Measurements from ENCODE around the gene C3. TPM values are rescaled to one million over a fixed set of nuclear protein-coding genes. Genes with fewer than 3 reads are reported as not detected.
A peak's percentile ranks its signal among the peaks of the same experiment; 100 is the strongest.

Gene C3
- total RNA-seq, 1 experiment from 2014 or later = 7.0 TPM

DNA sequence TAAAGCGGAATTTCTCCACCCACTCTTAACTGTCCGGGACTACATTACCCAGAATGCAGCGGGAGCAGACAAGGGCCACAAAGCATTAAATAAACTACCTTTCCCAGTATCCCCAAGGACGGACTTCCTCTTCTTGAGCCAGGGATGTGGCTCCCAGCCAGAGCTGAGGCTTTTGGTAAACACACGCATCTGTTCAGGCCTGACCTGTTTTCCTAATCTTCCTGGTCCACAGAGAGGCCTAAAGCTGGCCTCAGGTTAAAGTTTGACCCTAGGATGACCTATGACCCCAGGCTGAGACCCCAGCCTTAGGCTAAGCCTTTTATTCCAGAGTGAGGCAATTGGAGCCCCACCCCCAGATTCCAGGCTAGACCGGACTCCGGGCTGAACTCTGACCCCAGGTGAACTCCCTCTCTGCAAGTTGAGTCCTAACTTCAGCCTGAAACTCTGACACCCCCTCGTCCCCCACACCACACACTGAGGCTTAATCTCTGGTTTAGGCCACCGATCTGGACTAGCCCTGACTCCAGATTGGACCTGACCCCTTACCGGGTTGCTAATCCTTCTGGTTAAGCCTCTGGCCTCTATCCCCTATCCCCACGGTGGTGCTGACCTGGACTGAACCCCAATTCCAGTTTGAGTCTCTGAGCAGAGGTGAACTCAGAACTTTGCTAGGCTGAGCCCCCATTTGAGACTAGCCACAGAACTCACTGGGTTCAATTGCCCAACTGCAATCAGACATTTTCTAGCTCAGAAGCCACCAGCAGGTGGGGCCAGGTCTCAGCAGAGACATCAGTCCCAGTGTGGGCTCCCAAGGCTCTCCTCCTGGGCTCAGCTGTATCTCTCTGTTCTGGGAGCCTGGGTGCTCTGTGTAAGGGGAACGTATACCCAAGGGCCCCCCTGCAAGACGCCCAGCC, 17.7 kb upstream of the C3 start:
- BruUV-seq (replicated peaks) = no TSS peak
- intact Hi-C loops (cut with micrococcal nuclease) = loop anchor here (1.0 to 5.0 kb wide), 2 partner anchors 125 to 366 kb away; partner anchors contain the start of gene ALKBH7
- H3K9me3 ChIP-seq (ENCODE audit: control insufficient read depth in 1 of 2, insufficient read depth in 1 of 2, low read depth in 1 of 2, low read length in 2 of 2) = no peaks in the 10 kb centered on the region
- ChIA-PET CTCF (interaction anchor here (0.7 to 3.9 kb wide), 11 partner anchors 10 to 221 kb away, joined by 3 to 91 read pairs (median 3); no protein-coding TSS in a partner anchor), POLR2A (interaction anchor here (0.6 to 3.1 kb wide), 7 partner anchors 16 to 221 kb away, joined by 3 to 13 read pairs (median 5); partner anchors contain the start of genes SH2D3A and TNFSF9), RAD21 (ENCODE audit: low non-redundant PET in 1 of 2, low total read pairs in 2 of 2, uncharacterized antibody in 2 of 2, unreplicated experiment in 2 of 2) (interaction anchor here (0.6 to 2.3 kb wide), 7 partner anchors 14 to 222 kb away, joined by 3 to 16 read pairs (median 5); no protein-coding TSS in a partner anchor)
- no peaks in the 10 kb centered on the region for H3K9me2 ChIP-seq (ENCODE audit: insufficient read depth)
- peak overlapping the region; percentile 69 for H3K9ac ChIP-seq (ENCODE audit: low read length)
- no peaks in the 10 kb centered on the region for H4K20me1 ChIP-seq (ENCODE audit: insufficient read depth)
- H3K27me3 ChIP-seq (ENCODE audit: insufficient read depth, low read length) = no peaks in the 10 kb centered on the region
- H3K4me2 ChIP-seq (ENCODE audit: low read length) = peak overlapping the region; percentile 91
- peaks cover 37 to 51% of the 10 kb centered on the region in 2 experiments for H3K4me1 ChIP-seq (ENCODE audit: control insufficient read depth in 1 of 2, insufficient read depth in 2 of 2, low read length in 2 of 2)
- peak overlapping the region; percentile 86 for H3K27ac ChIP-seq (ENCODE audit: low read depth, low read length)
- peak overlapping the region; percentile 37 for H2AFZ ChIP-seq (ENCODE audit: low read depth, low read length, poor library complexity, severe bottlenecking)
- TF ChIP-seq, protein P1, sequence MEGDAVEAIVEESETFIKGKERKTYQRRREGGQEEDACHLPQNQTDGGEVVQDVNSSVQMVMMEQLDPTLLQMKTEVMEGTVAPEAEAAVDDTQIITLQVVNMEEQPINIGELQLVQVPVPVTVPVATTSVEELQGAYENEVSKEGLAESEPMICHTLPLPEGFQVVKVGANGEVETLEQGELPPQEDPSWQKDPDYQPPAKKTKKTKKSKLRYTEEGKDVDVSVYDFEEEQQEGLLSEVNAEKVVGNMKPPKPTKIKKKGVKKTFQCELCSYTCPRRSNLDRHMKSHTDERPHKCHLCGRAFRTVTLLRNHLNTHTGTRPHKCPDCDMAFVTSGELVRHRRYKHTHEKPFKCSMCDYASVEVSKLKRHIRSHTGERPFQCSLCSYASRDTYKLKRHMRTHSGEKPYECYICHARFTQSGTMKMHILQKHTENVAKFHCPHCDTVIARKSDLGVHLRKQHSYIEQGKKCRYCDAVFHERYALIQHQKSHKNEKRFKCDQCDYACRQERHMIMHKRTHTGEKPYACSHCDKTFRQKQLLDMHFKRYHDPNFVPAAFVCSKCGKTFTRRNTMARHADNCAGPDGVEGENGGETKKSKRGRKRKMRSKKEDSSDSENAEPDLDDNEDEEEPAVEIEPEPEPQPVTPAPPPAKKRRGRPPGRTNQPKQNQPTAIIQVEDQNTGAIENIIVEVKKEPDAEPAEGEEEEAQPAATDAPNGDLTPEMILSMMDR (IDR thresholded peaks at IDR 0.05 in 2 of 3, conservative IDR thresholded peaks at IDR 0.05 in 1 of 3; ENCODE audit: borderline replicate concordance in 1 of 3, insufficient read depth in 1 of 3, low read depth in 2 of 3, low read length in 2 of 3) = peak in 2 of 3 experiments; percentile 72 to 78; a peak in 4 of 6 replicates
- peak; percentile 14; the same call in 1 of the 2 replicates for TF ChIP-seq POLR2AphosphoS5 (IDR thresholded peaks at IDR 0.05; ENCODE audit: low read depth, low read length)
- no peak for TF ChIP-seq CEBPB (IDR thresholded peaks at IDR 0.05; ENCODE audit: low read depth)
- TF ChIP-seq SP1 (IDR thresholded peaks at IDR 0.05; ENCODE audit: low read depth) = no peak
- no peak for TF ChIP-seq ATF3 (IDR thresholded peaks at IDR 0.05)
- TF ChIP-seq YY1 (IDR thresholded peaks at IDR 0.05; ENCODE audit: extremely low read depth, insufficient replicate concordance, low read depth, low read length) = peak; percentile 33
- no peak for TF ChIP-seq JUND (IDR thresholded peaks at IDR 0.05)
- H3K4me3 ChIP-seq (replicated peaks in 1 of 2; ENCODE audit: low read depth in 1 of 2, low read length in 2 of 2) = peak overlapping the region; percentile 50 to 99
- H3K36me3 ChIP-seq (ENCODE audit: control insufficient read depth in 1 of 2, insufficient read depth in 2 of 2, low read length in 2 of 2) = peaks cover 9 to 14% of the 10 kb centered on the region in 2 experiments; a peak in 3 of 4 replicates
- no peak for DNase-seq (ENCODE audit: low read depth, low spot score)
- peak; percentile 34 for ATAC-seq
- H3K79me2 ChIP-seq (ENCODE audit: insufficient read depth, low read length) = peaks cover 52% of the 10 kb centered on the region
